ENCODE measurements around the gene SNX30.

SNX30 gene

GRCh38 chr9:112890106-112891081 lies 139.8 kb downstream of the SNX30 start, which contains the start of gene SLC46A2:
Gene SLC46A2, minus strand, starts transcription at chr9:112890876. Its CDS starts 195 bp downstream, at chr9:112890681.
- DNase-seq: no peak

GRCh38 chr9:112891521-112891920 lies 141.0 kb downstream of the SNX30 start:
- DNase-seq: no peak

GRCh38 chr9:112892981-112893380 lies 142.4 kb downstream of the SNX30 start:
- no peak for DNase-seq

- DNase-seq: no peak
Measured at GRCh38 chr9:112894041-112894440, 143.5 kb downstream of the SNX30 start.

GRCh38 chr9:112894699-112895098 lies 144.1 kb downstream of the SNX30 start:
- DNase-seq: no peak

- DNase-seq: no peak
Measured at GRCh38 chr9:112896131-112896530, 145.6 kb downstream of the SNX30 start.

- DNase-seq: no peak
Measured at GRCh38 chr9:112898872-112899311, 148.3 kb downstream of the SNX30 start.

- no peak for DNase-seq
Measured at GRCh38 chr9:112900488-112900887, 149.9 kb downstream of the SNX30 start.

GRCh38 chr9:112900901-112901300 lies 150.3 kb downstream of the SNX30 start:
- peak; percentile 4 for DNase-seq

GRCh38 chr9:112905084-112905483 lies 154.5 kb downstream of the SNX30 start:
- no peak for DNase-seq

GRCh38 chr9:112911736-112912135 lies 161.2 kb downstream of the SNX30 start:
- no peak for DNase-seq

- DNase-seq: no peak
Measured at GRCh38 chr9:112912636-112913035, 162.1 kb downstream of the SNX30 start.

GRCh38 chr9:112913326-112913725 lies 162.8 kb downstream of the SNX30 start:
- DNase-seq: no peak

- DNase-seq: no peak
Measured at GRCh38 chr9:112914524-112914923, 164.0 kb downstream of the SNX30 start.

GRCh38 chr9:112917047-112917986 lies 166.8 kb downstream of the SNX30 start:
- no peak for DNase-seq

- no peak for DNase-seq
Measured at GRCh38 chr9:112917987-112918362, 167.4 kb downstream of the SNX30 start.

- DNase-seq: peak; percentile 36
Measured at GRCh38 chr9:112921549-112921948, 171.0 kb downstream of the SNX30 start.

Measured in fibroblast of upper back skin (primary cell).